ENCODE measurements around the gene NFASC.

Gene NFASC

DNA sequence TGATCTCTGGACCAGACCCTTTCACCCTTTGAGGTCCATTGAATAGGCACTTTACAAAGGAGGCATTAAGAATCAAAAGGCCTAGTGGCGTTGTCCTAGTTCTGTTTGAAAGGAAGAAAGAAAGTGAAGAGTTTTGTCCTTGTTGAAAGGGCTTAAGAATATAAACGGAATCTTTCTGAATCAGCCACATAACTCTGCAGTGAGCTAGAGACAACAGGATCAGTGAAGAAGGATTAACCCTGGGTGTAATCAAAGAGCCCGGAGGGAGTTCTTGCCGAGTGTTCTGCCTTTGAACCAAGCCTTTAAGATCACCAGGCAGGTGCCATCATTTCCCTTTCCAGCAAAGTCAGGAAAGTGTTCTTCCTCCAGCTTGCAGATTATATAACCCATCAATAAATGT is 117.5 kb downstream of the NFASC start:
- no peak for DNase-seq

DNA sequence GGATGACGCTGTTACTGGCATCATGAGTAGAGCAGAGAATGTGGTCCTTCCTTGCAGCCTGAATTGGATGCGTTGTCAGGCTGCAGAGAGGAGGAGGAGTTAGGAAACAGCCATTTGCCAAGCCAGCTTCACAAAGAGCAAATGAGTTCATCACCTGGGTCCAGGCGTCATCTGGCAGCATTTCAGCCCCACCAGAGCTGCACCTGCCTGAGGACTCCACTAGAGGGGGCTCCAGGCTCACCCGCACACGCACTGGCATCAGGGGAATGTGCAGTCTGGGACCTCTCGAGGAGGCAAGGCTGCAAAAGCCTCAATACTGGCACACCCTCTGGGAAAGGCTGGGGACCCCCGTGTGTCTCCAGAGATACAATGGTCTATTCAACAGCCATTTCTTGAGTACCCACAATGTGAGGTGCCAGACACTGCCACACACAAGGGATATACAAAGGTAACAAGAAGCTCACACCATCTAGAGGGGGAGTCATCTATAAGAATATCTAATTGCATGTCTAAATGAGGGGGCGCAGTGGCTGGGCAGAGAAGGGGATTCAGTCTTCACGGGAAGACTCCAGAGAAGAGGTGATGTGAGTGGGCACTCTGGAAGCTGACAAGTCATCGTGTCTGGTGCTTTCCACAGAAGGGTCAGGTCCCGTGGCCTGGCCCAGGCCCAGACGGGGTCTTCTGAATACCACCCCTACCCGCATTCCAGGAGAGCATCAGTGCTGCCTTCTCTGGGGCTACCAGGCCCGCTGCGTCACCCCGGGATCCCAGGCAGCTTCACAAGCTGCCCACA is 118.8 kb downstream of the NFASC start:
- peak; percentile 38 to 78 for DNase-seq

DNA sequence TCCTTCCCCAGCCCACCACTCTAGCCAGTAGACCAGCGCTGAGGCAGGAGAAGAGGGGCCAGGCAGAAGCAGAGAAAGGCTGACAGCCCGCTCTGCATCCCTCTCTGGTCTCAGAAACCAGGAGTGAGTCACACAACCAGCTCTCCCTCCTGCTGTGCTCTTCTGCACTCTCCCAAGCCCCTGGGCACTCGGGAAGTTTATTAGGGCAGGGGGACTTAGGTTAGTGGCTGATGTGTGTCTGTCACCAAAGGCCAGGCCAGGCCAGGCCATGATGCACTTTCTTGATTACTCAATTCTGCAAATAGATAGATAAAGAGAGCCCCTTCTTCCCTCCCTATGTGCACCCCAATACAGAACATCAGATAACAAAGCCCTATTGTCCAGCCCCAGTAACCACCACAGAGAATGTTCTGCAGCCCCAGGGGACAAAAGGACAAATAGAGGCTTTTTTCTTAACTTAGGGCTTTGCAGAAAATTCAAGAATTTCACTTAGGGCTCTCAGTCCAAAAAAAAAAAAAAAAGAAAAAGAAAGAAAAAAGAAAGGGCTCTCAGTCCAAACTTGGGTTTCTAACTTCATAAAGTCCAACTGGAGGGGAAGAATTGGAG is 119.5 kb downstream of the NFASC start:
- DNase-seq, result no peak

DNA sequence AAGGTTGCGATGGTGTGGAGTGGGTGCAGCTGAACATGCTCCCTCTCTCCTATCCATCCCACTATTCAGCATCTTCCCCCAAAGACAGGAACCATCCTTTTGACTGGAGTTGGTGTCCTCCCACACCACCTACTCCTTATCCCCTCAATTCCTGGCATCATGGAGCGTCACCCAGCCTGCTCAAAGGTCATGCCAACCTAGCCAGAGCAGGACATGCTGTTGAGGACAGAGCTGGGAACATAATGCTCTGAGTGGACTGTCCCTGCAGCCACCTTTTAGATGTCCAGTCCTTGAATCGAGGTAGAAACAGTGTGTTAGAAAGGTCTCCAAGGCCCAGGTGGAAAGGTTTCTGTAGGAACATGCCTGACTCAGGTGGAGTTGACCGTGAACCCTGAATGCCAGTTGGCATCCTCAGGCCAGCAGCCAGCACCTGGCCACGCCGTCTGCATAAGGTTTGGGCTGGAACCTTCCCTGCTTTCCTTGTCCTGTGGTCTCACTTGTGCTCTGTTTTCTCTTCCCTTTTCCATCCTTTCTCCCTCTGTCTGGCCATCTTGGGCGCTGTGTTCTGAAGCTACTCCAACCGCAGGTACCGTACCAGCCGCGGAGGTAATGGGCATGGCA is 120.2 kb downstream of the NFASC start:
- DNase-seq, result no peak

DNA sequence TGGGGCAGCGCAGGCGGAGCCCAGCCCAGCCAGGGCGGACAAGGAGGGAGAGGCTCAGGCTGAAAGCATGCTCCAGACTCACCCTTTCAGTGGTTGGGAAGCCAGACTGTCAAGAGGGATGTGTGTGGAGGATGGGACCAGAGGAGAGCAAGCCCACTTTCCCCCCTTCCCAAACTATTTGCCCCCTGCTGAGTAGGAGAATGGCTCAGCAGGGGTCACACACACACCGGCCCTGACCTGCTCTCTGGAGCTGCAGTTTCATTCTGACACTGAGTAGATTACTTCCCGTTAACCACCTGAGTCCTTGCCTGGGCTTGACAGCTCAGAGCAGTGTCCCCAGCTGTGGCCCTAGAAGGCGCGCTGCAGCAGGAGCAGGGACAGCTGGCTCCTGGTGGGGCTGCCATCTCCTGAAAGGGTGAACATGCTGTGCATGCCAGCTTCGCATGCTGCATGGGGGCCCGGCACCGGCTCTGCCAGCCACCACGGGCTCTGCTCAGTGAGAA is 120.7 kb downstream of the NFASC start:
- DNase-seq, result no peak

DNA sequence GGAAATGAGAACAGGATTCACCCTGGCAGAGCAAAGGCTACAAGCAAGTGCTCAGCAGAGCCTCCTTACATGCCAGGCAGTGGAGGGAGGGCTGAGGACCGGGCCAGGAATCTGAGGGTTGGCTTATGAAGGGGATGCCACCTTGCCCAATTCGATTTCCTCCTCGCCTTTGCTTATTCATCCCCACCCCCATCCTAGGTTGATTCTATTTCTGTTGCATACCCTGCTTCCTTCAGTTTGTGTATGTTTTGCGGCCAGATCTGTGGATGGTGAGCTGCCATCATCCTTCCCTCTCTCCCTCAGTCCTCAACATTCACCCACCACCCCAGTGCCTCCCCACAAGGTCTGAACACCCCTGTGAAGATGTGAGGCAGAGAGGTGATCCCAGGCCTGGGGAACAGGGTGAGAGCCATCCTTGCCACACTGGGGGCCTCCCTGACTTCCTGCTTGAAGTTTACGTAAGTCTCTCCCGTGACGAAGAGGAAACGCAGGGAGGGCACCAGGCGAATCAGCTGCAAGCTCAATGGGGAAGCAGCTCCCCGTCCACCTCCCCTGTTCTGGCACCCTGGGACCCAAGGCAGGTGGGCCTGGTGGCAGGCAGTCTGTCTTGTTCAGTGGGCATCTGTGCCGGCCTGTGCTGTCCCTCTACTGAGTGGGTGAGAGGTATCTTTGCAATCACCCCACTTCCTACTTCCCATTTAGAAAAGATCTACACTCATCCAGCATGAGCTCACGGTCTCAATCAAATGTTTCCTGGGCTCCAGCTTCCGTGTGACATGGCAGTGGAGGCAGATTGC is 121.7 kb downstream of the NFASC start:
- peak; percentile 56 to 60 for DNase-seq

DNA sequence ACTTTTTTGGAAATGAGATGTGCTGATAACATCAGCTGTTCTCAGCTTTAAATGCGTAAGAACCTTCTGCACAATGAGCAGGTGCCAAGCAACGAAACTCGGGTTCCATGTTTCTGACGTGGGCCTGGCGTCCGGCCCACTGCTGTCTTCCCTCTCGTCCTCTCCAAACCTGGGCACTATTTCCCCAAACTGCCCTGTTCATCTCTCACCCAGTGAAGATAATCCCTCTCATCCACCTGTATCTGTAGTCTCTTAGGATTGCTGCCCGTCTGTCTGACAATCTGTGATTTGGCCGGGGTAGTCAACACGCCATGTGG is 122.3 kb downstream of the NFASC start:
- DNase-seq, result no peak

DNA sequence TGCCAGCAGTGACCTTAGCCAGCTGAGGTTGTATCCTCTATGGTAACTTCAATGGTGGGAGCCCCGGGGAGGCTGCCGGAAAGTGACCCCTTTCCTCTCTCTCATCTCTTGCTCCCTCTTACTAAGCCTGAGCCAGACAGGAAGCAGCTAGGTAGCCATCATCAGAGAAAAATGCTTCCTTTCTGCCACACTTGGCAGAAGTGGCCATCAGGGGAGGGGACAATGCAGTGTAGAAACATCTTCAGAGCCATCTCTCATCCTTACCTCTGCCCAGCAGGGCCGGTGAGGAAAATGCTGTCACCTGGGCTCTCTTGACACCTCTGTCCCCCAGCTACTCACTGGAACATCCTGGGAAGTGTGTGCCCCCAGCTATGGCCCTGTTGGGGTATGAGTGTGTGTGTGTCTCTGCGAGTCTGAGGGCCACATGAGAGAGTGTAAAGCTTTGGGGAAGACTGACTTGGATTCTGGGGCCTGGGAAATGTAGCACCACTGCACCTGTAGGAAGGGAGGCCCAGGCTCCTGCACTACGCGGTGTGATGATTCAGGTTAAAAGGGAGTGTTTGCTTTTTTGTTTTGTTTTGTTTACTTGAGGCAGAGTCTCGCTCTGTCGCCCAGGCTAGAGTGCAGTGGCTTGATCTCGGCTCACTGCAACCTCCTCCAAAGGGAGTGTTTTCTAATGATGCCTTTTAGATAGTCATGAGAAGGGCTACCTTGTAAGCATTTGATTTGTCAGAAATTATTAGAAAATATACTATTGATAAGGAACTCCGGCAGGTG is 123.6 kb downstream of the NFASC start:
- no peak for DNase-seq

DNA sequence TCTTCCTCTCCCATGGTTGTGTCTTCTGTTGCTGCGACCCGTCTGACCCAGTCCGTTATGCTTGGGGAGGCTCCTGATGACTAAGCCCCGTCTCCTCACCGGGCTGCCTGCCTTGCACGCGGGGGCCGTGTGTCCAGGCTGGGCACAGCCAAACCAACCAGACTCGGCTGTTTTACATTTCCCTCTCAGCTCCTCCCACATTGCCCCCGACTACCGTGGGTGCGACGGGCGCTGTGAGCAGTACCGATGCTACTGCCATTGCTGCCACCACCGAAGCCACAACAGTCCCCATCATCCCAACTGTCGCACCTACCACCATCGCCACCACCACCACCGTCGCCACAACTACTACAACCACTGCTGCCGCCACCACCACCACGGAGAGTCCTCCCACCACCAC is 126.3 kb downstream of the NFASC start:
- no peak for DNase-seq

DNA sequence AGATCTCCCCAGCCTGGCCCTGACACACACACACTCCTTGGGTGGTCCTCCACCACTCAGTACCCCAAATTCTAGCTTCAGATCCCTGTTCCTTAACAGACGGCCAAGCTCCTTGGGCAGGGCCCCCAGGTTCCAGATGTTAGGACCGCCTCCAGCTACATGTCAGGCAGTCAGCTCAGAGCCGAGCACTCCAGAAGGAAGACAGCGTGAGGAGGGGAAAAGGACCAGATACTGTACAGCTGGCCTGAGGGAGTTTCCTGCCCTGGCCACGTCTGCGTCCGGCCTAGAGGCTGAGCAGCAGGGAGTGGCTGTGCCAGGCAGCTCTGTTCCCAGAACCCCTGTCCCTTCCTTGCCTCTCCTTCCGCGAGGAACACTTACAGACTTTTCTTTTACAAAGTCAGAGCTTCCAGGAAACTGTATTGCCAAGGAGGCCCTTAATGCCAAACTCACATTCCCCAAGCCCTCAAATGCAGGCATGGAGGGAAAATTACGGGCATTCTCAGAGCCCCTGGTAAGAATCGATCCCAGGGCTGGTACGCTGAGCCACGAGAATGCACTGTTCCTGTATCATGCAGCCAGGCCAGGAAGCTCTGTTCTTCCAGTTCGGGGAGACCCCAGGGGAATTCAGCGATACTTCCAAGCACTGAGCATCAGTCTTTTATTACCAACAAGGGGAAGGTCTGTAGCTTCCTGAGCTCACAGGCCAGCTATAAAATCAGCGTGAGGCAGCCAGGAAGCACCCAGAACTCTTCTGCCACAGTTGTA is 127.1 kb downstream of the NFASC start:
- no peak for DNase-seq

DNA sequence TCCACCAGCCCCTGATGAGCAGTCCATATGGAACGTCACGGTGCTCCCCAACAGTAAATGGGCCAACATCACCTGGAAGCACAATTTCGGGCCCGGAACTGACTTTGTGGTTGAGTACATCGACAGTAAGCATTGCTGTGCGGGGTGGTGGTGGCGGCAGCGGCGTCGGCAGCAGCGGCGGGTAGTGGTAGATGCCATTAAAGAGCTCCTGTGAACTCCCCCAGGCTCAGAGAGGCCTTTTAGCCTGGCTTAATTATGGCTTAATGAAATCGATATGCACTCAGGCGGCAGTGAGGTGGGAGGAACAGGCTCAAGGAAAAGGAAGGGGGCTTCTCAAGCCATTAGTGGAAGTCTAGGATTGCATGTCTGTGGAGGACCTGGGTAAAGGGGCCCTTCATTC is 130.5 kb downstream of the NFASC start:
- DNase-seq, result no peak

DNA sequence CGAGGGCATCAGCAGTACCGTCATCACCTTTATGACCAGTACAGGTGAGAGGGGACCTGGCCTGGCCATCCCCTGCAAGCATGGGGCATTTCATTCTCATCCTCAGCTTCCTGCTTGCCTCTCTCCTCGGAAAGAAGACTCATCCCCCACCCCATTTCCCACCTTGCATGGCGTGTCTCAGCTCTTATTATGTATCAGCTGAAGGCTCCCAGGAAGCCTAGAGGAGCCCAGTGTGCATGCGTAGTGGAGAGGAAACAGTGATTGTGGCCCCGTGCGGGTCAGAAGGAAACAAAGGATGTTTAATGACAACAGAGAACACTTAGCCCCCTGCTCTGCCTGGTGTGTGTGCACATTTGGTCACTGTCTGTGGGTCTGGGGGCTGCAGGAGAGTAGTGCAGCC is 132.0 kb downstream of the NFASC start:
- DNase-seq, result no peak

DNA sequence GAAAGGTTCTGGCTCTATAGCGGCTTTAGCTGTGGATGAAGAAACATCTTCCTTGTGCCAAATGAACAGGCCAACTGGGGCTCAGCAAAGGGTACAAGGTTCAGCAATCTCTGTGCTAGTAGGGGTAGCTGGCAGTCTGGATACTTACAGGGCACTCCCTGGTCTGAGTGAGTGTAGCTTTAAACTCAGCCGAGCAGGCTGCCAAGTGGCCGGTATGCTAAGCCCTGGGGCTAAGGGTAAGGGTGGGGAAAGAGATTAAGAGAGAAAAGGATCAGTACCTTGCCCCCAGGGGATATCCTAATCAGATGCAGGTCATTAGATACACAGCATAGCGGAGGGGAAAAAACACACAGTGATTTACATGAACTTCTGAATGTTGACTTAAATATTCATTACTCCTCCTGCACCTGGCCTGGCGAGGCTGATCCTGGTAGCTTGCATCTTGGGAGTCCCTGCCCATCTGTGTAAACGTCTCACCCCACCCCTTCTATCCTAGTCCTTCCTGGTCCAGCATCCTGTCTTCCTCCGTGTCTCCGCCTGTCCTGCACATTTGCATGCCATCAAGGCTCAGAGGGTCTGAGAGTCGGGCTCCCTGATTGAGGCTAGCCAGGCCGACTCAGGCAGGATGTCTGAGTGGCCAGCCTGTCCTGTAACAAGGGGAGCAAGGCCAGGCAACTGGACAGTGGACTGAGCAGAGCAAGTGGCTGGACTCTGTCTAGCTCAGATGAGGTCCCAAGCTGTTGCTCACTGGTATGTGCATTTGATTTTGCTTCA is 132.9 kb downstream of the NFASC start:
- no peak for DNase-seq

DNA sequence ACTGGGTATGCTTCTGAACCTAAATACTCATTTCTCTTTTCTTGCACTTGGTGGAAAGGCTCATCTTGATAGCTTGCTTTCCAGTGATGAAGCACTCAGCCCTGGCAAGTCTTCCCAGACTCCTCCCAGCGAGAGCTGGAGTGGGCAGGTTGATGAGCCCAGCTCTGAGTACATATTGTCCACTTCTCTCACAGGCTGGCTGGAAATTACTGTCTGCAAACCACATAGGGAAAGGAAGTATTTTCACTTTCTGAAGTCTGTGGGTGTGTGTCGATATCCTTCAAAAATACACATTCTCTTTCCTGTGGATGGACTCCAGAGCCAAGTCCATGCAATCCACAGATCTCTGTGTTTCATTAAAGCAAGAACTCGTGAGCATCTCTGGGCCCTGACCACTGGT is 133.7 kb downstream of the NFASC start:
- DNase-seq, result peak in 1 of 2 donors; percentile 8

DNA sequence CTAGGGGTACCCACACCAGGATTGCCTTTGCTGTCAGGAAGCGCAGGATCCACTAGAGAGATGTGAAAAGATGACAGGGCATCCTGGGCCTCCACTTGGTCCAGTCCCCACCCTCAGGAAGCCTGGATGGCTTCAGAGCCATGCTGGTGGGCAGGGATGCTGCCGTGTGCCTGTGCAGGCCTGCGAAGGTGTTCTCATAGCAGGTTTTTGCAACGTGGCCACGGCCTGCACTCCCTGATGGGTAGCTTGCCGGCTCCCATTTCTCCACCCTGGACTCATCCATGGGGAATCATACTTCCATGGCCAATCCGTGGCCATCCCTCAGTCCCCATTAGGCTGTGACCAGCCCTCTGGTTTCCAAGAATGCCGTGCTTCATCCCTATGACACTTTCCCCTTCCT is 138.2 kb downstream of the NFASC start:
- DNase-seq, result no peak

DNA sequence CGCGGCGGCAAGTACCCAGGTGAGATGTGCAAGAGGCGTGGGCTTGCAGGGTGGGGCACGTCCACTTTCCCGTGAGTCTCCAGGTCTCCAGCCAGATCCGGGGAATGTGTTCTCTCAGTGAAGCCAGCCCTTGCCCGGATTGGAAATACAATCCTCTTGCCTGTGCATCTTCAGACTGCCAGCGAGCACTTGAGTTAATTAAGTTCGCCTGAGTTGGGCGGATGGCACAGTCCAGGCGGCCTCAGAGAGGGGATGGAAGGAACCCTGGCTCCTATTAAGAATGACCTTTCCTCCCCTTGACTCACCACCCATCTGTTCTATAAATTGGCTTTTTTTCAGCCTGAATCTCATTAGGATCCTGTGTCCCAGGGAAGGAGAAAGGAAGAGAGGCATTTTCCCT is 139.0 kb downstream of the NFASC start:
- no peak for DNase-seq

DNA sequence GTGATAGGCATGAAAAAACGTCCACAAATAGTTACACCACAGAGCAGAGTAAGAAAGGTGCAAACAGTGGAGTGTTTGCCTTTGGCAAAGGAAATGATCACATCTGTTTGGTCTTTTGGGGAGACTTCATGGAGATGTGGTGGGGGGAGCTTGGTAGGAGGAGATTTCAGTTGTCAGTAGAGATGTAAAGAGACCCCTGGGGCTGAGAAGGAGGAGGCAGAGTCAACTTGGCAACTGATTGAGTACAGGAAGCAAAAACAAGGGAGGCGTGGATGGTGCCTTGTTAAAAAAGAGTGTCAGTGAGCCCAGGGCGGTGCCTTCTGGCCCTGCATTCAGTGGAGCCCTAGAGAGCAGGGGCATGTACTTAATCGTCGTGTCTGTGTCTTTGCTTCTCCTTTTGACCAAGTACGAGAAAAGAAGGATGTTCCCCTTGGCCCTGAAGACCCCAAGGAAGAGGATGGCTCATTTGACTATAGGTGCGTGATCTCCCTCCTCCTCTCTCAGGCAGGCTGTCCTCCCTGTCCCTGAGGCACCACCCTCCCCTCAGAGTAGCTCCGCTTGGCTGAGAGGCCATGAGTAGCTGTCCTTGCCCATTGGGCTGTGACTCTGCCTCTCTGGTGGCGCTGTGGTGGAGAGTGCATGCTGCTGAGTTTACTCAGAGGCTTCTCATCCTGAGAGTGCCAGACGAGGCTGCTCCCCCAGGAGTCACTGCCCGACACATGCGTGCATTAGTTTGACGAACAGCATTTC is 141.9 kb downstream of the NFASC start:
- DNase-seq, result no peak

DNA sequence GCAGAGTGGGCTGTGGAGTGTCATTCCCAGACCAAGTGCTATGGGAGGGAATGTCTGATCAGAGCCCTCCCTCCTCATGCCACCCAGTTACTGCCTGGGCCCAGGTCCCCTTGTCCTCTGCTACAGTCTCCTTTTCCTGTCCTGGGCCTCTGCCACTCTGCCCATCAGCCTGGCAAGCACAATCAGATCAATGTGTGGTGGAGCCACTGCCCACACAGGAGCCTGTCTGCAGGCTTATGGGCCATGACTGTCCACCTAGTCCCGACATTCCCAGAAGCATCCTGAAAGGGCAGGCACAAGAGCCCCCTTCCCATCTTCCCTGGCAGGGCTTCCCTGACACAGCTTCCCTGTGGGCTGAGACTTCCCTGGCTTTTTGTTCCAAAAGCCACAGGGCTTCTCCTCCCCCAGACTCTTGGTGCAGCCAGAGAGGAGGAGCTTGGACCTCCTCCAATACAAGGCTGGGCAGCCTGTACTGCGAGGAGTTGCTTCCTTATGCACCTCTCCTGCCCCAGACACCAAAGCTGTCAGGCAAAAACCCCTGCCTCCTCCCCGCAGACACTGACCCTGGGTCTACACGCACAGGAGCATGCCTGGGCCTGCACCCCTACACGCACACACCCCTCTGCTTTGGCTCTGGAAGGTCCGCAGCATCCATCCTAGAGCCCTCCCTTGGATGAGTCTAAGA is 143.2 kb downstream of the NFASC start:
- no peak for DNase-seq

DNA sequence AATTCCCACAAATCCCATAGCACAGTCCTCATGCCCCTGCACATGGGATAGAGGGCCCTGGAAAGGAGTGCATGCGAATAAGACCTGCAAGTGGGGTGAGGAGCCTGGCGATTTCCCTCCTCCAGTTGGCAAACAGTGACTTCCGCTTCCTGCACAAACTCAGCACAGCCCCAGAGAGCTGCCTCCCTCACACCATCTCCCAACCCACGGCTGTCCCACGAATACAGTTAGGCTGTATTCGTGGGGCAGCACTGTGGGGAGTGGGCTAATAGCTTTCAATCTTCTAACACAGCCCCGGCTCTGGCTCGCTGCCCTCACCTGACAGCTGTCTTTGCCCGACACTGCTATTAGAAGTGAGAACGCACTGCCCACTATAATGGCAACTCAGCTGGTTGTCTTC is 144.1 kb downstream of the NFASC start:
- DNase-seq, result no peak

DNA sequence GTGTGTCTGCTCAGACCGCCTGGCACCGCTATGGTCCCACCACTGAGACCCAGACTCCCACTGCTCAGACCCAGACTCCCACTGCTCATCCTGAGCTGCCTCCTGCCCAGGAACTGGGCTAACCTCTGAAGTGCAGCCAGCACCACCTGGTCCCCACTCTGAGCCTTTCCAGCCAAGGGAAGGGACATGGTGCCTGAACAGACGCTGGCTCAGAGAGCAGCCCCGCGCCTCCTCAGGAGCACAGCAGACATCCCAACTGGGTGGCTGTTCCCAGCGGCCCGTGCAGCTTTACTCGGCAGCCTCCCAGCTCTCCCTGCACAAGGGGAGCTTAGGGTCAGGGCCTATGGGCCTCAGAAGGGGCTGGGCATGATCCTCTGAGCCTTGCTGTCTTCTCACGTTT is 144.6 kb downstream of the NFASC start:
- no peak for DNase-seq

All from inflammatory macrophage treated with lipopolysaccharide for 1 hour (primary cell).